ENCODE data around the gene ACD. TPM values are rescaled to one million over a fixed set of nuclear protein-coding genes. Genes with fewer than 3 reads are reported as not detected.

ACD gene
- total RNA-seq, 2 donors from 2014 or later: 11.8 to 27.5 TPM

GRCh38 chr16:67650023-67650422 lies 10.0 kb downstream of the ACD start:
- Histone ChIP-seq H3K4me1 (no peaks in the 10 kb centered on the region), H3K9ac (ENCODE audit: low read depth in 2 of 2, low read length in 2 of 2) (no peak overlapping the region), H3K27me3 (peaks cover 67% of the 10 kb centered on the region), H3K36me3 (no peaks in the 10 kb centered on the region), H3K9me3 (no peaks in the 10 kb centered on the region), H3K4me3 (no peak overlapping the region), H3K27ac (no peak overlapping the region)
- intact Hi-C loops (cut with DNase I): loop anchor here (10.0 kb wide), 1 partner anchor 105 kb away; no protein-coding TSS in a partner anchor
- TF ChIP-seq CTCF (IDR thresholded peaks at IDR 0.05): no peak
- no peak for DNase-seq

DNA sequence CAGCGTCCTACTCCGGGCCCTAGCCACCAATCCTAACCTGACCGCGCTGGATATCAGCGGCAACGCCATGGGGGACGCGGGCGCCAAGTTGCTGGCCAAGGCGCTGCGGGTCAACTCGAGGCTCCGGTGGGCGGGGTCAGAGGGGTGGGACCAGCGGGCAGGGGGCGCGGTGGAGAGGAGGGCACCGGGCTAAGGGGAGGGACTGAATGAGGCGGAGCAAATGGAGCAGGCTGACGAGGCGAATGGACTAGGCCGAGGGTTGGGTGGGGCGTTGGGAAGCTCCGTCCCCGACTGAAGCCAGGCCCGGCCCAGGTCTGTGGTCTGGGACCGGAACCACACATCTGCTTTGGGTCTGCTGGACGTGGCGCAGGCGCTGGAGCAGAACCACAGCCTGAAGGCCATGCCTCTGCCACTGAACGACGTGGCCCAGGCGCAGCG lies 10.5 kb downstream of the ACD start:
- no peaks in the 10 kb centered on the region for H3K4me1 ChIP-seq
- no peaks in the 10 kb centered on the region for H3K9me3 ChIP-seq
- H3K27me3 ChIP-seq: peaks cover 67% of the 10 kb centered on the region
- H3K36me3 ChIP-seq: no peaks in the 10 kb centered on the region
- no peak overlapping the region for H3K27ac ChIP-seq
- no peak for TF ChIP-seq CTCF (IDR thresholded peaks at IDR 0.05)
- no peak for DNase-seq
- intact Hi-C loops (cut with DNase I): loop anchor here (5.0 kb wide), 1 partner anchor 77 kb away; no protein-coding TSS in a partner anchor
- H3K4me3 ChIP-seq: no peak overlapping the region
- no peak overlapping the region for H3K9ac ChIP-seq (ENCODE audit: low read depth in 2 of 2, low read length in 2 of 2)

GRCh38 chr16:67648764-67649407 lies 11.2 kb downstream of the ACD start:
- H3K4me3 ChIP-seq: no peak overlapping the region
- H3K9ac ChIP-seq (ENCODE audit: low read depth in 2 of 2, low read length in 2 of 2): no peak overlapping the region
- H3K4me1 ChIP-seq: no peaks in the 10 kb centered on the region
- peaks cover 61% of the 10 kb centered on the region for H3K27me3 ChIP-seq
- no peaks in the 10 kb centered on the region for H3K9me3 ChIP-seq
- intact Hi-C loops (cut with DNase I): loop anchor here (5.0 kb wide), 1 partner anchor 77 kb away; no protein-coding TSS in a partner anchor
- TF ChIP-seq CTCF (IDR thresholded peaks at IDR 0.05): no peak
- H3K27ac ChIP-seq: no peak overlapping the region
- DNase-seq: no peak
- no peaks in the 10 kb centered on the region for H3K36me3 ChIP-seq

GRCh38 chr16:67648088-67648763 lies 11.8 kb downstream of the ACD start:
- Histone ChIP-seq H3K27me3 (peaks cover 54% of the 10 kb centered on the region), H3K36me3 (no peaks in the 10 kb centered on the region), H3K9ac (ENCODE audit: low read depth in 2 of 2, low read length in 2 of 2) (no peak overlapping the region), H3K4me3 (no peak overlapping the region), H3K27ac (no peak overlapping the region), H3K9me3 (no peaks in the 10 kb centered on the region), H3K4me1 (no peaks in the 10 kb centered on the region)
- intact Hi-C loops (cut with DNase I): loop anchor here (5.0 kb wide), 1 partner anchor 76 kb away; no protein-coding TSS in a partner anchor
- no peak for TF ChIP-seq CTCF (IDR thresholded peaks at IDR 0.05)
- DNase-seq: no peak

GRCh38 chr16:67647681-67648080 lies 12.4 kb downstream of the ACD start:
- intact Hi-C loops (cut with DNase I): loop anchor here (5.0 kb wide), 1 partner anchor 75 kb away; no protein-coding TSS in a partner anchor

More at GRCh38 chr16:67647681-67648080, 12.4 kb downstream of the ACD start:
- Histone ChIP-seq H3K27ac (no peak overlapping the region), H3K36me3 (no peaks in the 10 kb centered on the region), H3K9me3 (no peaks in the 10 kb centered on the region), H3K9ac (ENCODE audit: low read depth in 2 of 2, low read length in 2 of 2) (no peak overlapping the region), H3K27me3 (peaks cover 53% of the 10 kb centered on the region), H3K4me1 (no peaks in the 10 kb centered on the region), H3K4me3 (no peak overlapping the region)
- no peak for DNase-seq
- no peak for TF ChIP-seq CTCF (IDR thresholded peaks at IDR 0.05)

Data from colonic mucosa (tissue), 4 donors.